Neuron (in vitro differentiated cells): ENCODE measurements around the gene ADIRF.
"Not testable (repeated sequence)": the region's sequence is repeated elsewhere in the genome, so short reads cannot be mapped to it uniquely, and the experiment has no call there.

ENCODE experiments used
- H2AFZ ChIP-seq: one replicate; pipeline ENCODE4 v1.6.1; 2013; ENCODE audit warnings: low read depth, mild to moderate bottlenecking, inconsistent platforms, low read length, moderate library complexity
- H3K27me3 ChIP-seq: one replicate; pipeline ENCODE4 v1.6.1; 2013; ENCODE audit warnings: low read length; ENCODE audit not compliant: insufficient read depth
- H3K36me3 ChIP-seq: one replicate; pipeline ENCODE4 v1.6.1; 2013; ENCODE audit warnings: low read length; ENCODE audit not compliant: insufficient read depth
- H3K4me1 ChIP-seq: one replicate; pipeline ENCODE4 v1.6.1; 2013; ENCODE audit warnings: low read length; ENCODE audit not compliant: insufficient read depth
- H3K4me3 ChIP-seq: 2 replicates; pipeline ENCODE4 v1.5.1; 2013; ENCODE audit warnings: mild to moderate bottlenecking, low read length, moderate library complexity
- H3K9me3 ChIP-seq: one replicate; pipeline ENCODE4 v1.6.1; 2013; ENCODE audit warnings: low read length

Gene ADIRF

DNA sequence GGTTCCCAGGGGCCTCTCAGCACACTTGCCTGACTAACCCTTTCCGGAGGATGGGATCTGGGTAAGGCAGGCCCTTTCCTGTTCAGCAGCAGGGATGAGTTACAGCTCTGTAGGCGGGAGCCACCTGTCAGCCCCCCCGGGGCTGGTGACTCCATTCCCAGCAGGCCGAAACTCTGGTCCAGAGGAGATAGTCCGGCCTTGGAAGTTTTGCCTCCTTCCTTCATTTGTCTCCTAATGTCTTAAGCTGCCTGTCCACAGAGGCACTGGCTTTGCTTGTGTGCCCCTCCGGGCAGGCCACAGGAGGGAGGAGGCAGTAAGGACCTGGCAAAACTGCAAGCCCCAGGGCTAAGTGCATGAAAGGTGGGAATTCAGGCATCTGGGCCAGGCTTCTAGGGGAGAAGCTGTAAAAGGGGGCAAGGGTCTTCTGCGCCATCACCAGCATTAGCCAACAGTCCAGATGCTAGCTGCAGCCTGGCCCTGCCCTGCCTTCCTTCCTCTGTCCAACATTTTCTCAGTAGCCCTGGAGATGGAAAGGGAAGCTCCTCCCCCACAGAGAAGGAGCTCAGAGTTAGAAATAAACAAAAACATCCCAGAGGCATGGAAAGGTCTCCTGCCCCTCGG lies 1.2 kb downstream of the ADIRF start:
- no peak overlapping the region for H3K4me3 ChIP-seq
- H3K4me1 ChIP-seq = peaks cover 19% of the 10 kb centered on the region

GRCh38 chr10:86970162-86970981 lies 2.1 kb downstream of the ADIRF start:
- peaks cover 3% of the 10 kb centered on the region for H3K9me3 ChIP-seq
- peak overlapping the region; percentile 62 for H2AFZ ChIP-seq
- no peaks in the 10 kb centered on the region for H3K36me3 ChIP-seq
- H3K4me3 ChIP-seq = no peak overlapping the region
- H3K27me3 ChIP-seq = no peaks in the 10 kb centered on the region
- H3K4me1 ChIP-seq = peaks cover 19% of the 10 kb centered on the region

More for the DNA sequence above, 1.2 kb downstream of the ADIRF start:
- Histone ChIP-seq H3K9me3 (peaks cover 3% of the 10 kb centered on the region), H3K36me3 (no peaks in the 10 kb centered on the region), H3K27me3 (no peaks in the 10 kb centered on the region), H2AFZ (peak overlapping the region; percentile 62)

GRCh38 chr10:86970982-86971231 lies 2.6 kb downstream of the ADIRF start:
- peaks cover 16% of the 10 kb centered on the region for H3K4me1 ChIP-seq
- H2AFZ ChIP-seq = no peak overlapping the region
- H3K4me3 ChIP-seq = no peak overlapping the region
- no peaks in the 10 kb centered on the region for H3K36me3 ChIP-seq
- H3K9me3 ChIP-seq = peaks cover 3% of the 10 kb centered on the region
- no peaks in the 10 kb centered on the region for H3K27me3 ChIP-seq

GRCh38 chr10:86971232-86971991 lies 3.1 kb downstream of the ADIRF start:
- H3K36me3 ChIP-seq = no peaks in the 10 kb centered on the region
- H3K27me3 ChIP-seq = no peaks in the 10 kb centered on the region
- no peak overlapping the region for H3K4me3 ChIP-seq
- peaks cover 3% of the 10 kb centered on the region for H3K9me3 ChIP-seq
- no peak overlapping the region for H2AFZ ChIP-seq
- peaks cover 12% of the 10 kb centered on the region for H3K4me1 ChIP-seq

DNA sequence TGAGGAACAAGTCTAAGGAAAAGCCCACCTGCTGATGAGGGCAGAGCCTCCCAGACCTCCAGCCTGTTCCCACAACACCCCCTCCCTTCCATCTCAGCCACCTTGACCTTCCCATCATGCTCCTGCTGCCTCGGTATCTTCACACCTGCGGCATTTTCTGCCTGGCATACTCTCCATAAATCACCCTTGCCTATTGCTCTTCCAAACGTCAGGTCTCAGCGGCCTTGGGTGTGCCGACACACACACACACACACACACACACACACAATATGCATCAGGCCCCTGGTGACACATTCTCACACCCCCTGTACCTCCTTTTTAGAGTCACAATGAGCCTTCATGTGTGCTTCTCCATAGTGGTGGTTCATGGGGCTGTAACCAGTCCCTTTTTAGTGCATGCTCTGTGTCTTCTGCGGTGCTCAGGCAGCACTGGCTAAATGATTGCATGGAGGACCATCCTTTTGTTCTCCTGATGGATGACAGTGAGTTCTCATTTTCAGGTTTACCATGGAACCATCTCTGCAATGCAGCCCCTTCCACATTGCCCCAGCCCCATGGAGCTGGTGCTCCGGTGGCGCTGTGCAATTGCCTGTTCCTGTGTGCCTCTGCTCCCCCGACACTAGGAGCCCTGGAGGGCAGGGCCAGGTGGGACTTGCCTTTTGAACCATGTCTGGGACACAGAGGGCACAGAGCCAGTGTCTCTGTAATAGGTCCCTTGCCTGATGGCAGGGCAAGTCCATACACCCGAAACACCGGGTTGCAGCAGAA lies 4.5 kb downstream of the ADIRF start:
- peaks cover 3% of the 10 kb centered on the region for H3K9me3 ChIP-seq
- peaks cover 6% of the 10 kb centered on the region for H3K4me1 ChIP-seq
- H3K4me3 ChIP-seq = no peak overlapping the region
- no peak overlapping the region for H2AFZ ChIP-seq
- no peaks in the 10 kb centered on the region for H3K27me3 ChIP-seq
- no peaks in the 10 kb centered on the region for H3K36me3 ChIP-seq

GRCh38 chr10:86974484-86974883 lies 6.2 kb downstream of the ADIRF start:
- no peaks in the 10 kb centered on the region for H3K27me3 ChIP-seq
- H3K36me3 ChIP-seq = no peaks in the 10 kb centered on the region
- H2AFZ ChIP-seq = no peak overlapping the region
- peaks cover 3% of the 10 kb centered on the region for H3K9me3 ChIP-seq
- H3K4me3 ChIP-seq = no peak overlapping the region
- H3K4me1 ChIP-seq = peaks cover 5% of the 10 kb centered on the region

GRCh38 chr10:86976362-86977056 lies 8.2 kb downstream of the ADIRF start:
- H3K4me3 ChIP-seq = no peak overlapping the region
- H3K27me3 ChIP-seq = no peaks in the 10 kb centered on the region
- no peak overlapping the region for H2AFZ ChIP-seq
- no peaks in the 10 kb centered on the region for H3K4me1 ChIP-seq
- H3K36me3 ChIP-seq = no peaks in the 10 kb centered on the region
- H3K9me3 ChIP-seq = peaks cover 3% of the 10 kb centered on the region

GRCh38 chr10:86978457-86978856 lies 10.2 kb downstream of the ADIRF start:
- not testable (repeated sequence) for H3K36me3 ChIP-seq, H2AFZ ChIP-seq, H3K9me3 ChIP-seq, H3K27me3 ChIP-seq, H3K4me1 ChIP-seq, H3K4me3 ChIP-seq

DNA sequence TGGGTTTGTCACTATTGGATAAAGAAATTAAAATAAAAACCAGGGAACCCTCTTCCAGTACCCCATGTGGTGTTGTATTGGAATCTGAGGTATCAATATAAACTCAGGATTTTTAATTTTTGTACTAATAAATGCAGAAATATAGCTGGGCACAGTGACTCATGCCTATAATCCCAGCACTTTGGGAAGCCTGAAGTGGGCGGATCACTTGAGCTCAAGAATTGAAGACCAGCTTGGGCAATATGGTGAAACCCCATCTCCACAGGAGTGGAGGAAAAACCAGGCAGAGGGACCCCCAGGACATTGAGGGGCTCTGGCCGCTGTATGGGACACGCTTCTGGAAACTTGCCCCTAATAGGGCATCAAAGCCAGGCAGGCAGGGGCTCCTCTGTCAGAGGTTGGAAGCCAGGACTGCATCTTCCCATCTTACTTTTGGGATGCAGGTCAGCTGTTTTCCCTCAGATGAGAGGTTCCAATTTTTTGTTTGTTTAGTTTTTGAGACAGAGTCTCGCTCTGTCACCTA lies 11.1 kb downstream of the ADIRF start:
- H3K27me3 ChIP-seq = no peaks in the 10 kb centered on the region
- H3K9me3 ChIP-seq = no peaks in the 10 kb centered on the region
- no peaks in the 10 kb centered on the region for H3K4me1 ChIP-seq
- H3K4me3 ChIP-seq = no peak overlapping the region
- H2AFZ ChIP-seq = no peak overlapping the region
- H3K36me3 ChIP-seq = no peaks in the 10 kb centered on the region

- no peaks in the 10 kb centered on the region for H3K4me1 ChIP-seq
- H2AFZ ChIP-seq = no peak overlapping the region
- no peaks in the 10 kb centered on the region for H3K27me3 ChIP-seq
- H3K9me3 ChIP-seq = no peaks in the 10 kb centered on the region
- H3K4me3 ChIP-seq = no peak overlapping the region
- no peaks in the 10 kb centered on the region for H3K36me3 ChIP-seq
Measured at GRCh38 chr10:86979977-86980448, 11.7 kb downstream of the ADIRF start.

GRCh38 chr10:86981020-86981419 lies 12.7 kb downstream of the ADIRF start:
- H2AFZ ChIP-seq, H3K9me3 ChIP-seq, H3K36me3 ChIP-seq, H3K4me1 ChIP-seq, H3K4me3 ChIP-seq, H3K27me3 ChIP-seq: not testable (repeated sequence)

DNA sequence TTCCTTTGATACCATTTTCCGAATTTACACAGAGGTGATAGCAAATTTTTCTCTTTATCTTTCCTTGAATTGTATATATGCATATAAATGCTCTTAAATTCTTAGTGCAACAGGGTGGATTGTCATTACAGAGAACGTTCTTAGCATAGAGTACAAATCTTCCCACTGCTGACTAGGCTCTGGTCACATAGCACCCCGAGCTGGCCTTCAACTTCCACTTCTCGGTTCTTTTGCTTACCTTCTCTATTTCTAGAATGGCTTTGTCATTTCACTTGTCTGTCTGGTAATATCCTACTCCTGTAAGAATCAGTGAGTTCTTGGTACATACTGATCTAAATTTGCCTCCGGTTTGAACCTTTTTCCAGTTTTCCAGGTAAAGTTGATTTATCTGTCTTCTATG lies 13.4 kb downstream of the ADIRF start:
- Histone ChIP-seq H2AFZ (no peak overlapping the region), H3K9me3 (no peaks in the 10 kb centered on the region), H3K4me3 (no peak overlapping the region), H3K27me3 (no peaks in the 10 kb centered on the region), H3K36me3 (no peaks in the 10 kb centered on the region), H3K4me1 (no peaks in the 10 kb centered on the region)
